GM18861 (cell line): ENCODE data around the gene TAF15.
A peak's percentile ranks its signal among the peaks of the same experiment; 100 is the strongest.

ENCODE experiments used
- ATAC-seq: cut with Tn5 transposase; IDR thresholded peaks from one replicate; pipeline ENCODE4 v1.9.1; 2021; ENCODE audit not compliant: unreplicated experiment

The TAF15 gene

GRCh38 chr17:35870906-35871819, 61.9 kb downstream of the TAF15 start:
- ATAC-seq = no peak

DNA sequence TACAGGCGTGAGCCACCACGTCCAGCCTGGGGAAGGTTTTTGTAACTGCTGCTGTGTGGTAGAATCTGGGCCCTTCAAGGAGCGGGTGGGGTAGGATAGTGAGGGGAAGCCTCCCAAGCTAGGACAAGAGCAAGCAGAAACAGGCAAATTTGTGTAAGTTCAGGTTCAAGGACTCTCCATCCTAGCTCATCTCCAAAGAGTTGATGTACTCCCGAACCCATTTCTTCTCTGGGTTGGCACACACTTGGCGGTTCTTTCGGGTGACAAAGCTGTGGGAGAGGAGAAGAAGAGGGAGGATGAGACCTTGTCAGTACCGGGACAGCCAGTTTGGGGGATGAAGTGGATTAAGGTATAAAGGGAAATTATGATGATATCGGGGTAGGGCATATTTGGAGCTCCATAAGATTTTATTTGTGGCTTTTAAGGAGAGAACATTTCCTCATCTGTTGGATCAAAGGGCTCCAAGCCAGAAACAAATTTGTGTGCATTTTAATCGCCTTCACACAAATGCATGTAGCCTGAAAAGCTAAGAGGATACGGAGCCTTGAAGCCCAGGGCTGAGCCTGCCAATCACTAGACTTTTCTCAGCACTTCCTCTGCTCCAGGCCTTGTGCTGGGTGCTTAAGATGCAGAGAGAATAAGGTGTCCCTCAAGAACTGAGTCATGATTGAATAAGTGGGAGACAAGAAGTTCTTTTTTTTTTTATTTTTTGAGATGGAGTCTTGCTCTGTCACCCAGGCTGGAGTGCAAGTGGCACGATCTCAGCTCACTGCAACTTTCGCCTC, 63.1 kb downstream of the TAF15 start:
- no peak for ATAC-seq

GRCh38 chr17:35875072-35875799, 66.0 kb downstream of the TAF15 start:
- no peak for ATAC-seq

DNA sequence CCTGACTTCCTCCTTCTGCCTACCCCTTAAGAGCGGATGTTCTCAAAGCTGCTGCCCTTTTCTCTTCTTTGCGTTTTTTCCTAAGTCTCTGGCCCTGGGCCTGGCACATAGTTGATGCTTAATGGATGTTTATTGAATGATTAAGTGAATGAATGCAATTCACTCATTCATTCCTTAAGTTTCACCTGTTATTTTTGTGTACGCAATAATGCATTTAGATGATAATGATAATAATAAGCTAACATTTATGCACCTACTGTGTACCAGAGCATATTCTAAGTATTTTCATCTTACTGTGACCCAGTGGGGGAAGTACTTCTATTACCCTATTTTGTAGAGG, 66.5 kb downstream of the TAF15 start:
- no peak for ATAC-seq

DNA sequence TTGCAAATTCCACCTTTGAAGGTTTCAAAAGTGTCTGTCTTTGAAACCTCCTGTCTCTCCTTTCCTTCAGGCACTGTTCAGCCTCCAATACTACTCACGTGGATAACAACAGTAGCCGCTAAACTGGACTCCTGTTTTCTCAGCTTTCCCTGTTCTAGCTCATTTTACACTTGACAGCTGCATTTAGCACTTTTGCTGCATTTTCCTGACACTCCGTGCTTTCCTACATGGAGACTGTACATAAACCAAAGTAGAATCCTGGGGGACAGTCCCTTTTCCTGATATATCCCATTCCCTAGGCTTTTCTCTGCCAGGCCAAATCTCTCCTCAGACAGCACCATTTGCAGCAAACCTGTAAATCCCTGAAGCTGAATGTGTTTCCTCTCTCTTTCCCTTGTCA, 67.2 kb downstream of the TAF15 start:
- ATAC-seq = no peak

DNA sequence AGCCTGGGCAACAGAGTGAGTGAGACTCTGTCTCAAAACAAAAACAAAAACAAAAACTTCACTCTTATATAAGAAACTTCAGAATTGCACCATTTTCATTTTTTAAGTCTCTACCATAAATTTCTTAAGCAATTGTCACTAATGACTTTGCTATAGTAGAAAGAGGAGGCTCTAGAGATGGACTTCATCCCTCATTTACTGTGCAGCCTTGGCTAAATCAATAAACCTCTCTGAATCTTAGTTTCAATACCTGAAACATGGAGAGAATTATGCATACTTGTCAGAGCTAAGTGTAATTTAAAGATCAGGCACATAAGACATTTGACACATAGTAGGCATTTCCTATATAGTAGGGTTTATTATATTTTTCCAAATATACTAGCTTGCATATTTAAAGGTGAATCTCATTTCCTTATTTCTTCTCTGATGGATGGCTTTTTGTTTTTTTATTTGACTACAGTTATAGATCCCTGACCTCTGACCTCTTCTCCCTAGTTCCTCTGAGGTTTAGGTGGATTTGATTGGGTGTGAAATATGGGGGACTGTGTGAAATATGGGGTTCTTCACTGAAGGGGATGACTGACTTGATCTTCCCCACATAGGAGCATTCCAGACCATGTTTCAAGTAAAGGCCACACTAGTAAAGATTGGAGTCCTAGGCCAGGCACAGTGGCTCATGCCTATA, 68.2 kb downstream of the TAF15 start:
- ATAC-seq = no peak

- ATAC-seq = no peak
Measured at GRCh38 chr17:35878361-35878760, 69.1 kb downstream of the TAF15 start.

DNA sequence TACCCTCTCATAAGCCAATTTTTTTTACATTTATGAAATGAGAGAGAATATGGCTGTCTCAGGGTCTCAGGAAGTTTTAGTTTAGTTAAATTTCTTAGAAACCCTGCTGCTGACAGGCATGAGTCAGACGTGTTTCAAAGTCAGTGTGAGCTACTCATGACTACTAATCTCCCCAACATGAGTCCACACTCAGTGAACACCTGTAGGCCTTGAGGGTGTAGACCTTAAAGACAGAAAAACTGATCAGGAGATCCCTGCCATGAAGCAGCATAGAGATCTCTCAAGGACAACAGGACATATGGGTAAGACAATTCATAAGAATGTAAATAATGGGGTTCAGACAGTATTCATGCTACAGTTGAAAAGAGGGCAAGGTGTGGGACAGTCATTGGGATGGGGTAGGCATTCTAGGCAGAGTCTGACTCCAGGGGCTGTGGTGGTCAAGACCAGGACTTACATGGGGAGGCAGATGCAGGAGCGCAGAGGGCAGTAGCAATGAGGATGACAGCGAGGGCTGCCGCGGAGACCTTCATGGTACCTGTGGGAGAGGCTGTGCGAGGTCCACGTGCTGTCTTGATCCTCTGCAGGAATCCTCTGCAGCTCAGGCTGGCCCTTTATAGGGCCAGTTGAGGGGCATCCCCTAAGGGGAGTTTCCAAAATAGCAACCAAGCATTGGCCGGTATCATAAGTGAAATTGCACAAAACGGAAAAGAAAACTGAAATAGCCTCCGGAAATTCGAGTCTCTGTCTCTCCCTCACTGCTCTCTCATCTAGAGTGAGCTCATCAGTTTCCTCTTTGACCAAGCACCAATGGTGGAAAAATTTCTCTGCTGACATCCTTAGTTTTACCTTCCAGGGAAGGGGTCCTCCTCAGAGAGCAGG, 70.7 kb downstream of the TAF15 start, which contains the start of gene CCL5:
Gene CCL5, minus strand, starts transcription at position 588 of the 882 bp plus-strand sequence.
- peak; percentile 86 for ATAC-seq

- no peak for ATAC-seq
Measured at GRCh38 chr17:35889241-35889640, 80.0 kb downstream of the TAF15 start.

- no peak for ATAC-seq
Measured at GRCh38 chr17:35889818-35890773, 80.8 kb downstream of the TAF15 start.

DNA sequence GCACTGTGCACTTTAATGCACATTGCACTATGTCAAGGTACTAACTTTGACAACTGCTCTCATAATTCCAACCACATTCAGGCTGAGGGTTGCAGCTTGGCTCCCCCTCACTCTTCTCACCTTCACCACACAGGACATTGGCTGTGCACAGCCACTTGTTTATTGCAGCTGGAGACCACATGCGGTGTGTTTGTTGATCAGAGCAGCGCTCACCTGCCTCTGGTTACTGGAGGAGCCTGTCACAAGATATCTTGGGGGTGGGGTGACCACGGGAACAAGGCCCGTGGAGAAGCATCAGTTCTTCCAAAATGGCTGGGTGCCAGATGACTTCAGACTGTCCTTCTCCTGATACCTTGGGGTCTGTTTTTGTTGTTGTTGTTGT, 81.5 kb downstream of the TAF15 start:
- ATAC-seq = no peak

GRCh38 chr17:35891269-35891668, 82.0 kb downstream of the TAF15 start:
- no peak for ATAC-seq

DNA sequence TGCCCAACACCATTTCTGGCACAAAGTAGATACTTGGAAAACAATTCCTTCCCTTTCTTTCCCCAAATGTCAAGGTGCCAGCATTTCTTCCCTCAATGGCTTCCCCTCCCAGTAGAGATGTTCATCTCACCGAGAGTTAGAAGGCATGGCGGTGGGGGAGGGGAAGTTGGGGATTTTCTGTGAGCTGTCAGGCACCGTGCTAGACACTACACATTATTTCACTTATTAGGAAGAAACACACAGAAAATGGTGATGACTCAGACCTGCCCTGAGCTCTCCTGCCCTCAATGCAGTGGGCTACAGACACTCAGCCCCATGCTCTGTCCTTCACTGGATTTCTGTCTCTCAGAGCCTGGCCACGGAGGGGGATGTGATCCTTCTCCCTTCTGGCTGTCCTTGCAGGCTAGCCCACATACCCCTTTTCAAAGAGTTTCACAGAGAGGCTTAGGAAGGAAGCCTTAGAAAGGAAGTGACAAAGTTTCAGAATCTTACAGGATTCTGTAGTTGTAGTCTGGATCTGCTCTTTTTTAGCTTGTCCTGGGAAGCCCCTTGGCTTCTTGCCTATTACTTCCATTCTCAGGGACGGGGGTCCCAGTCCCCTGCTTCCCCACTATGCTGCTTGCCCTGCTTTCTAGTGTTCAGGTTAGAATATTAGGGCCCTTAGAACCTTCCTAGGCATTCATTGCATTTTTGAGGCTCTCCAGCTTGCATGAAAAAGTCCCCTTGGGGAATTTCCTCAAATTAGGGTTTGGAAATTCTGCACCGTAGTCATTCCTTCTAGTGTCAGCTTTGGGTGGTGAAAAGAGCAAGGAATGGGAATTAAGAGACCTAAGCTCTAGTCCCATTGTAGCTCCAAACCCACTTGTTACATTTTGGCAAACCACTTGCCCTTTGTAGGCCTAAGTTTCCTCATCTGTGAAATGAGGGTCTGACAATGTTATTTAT, 83.1 kb downstream of the TAF15 start:
- no peak for ATAC-seq

- no peak for ATAC-seq
Measured at GRCh38 chr17:35893751-35894150, 84.5 kb downstream of the TAF15 start.

DNA sequence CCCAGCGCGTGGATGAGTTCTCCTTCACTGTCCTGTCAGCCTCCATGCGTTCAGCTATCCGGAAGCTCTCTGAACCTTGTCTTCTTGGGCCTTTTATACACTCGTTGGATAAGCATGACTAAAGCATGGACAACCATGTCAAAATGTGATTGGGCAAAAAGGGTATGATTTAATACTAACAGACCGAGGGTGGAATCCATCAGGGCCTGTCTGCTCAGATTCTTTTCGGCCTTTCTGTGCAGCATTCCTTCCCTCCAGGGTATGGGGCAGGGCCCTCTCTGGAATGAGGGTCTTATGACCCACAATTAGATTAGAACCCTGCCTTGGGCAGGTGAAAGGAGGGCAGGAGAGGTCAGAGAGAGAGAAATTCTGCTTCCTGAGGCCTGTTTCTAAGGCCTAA, 84.9 kb downstream of the TAF15 start:
- ATAC-seq = no peak

DNA sequence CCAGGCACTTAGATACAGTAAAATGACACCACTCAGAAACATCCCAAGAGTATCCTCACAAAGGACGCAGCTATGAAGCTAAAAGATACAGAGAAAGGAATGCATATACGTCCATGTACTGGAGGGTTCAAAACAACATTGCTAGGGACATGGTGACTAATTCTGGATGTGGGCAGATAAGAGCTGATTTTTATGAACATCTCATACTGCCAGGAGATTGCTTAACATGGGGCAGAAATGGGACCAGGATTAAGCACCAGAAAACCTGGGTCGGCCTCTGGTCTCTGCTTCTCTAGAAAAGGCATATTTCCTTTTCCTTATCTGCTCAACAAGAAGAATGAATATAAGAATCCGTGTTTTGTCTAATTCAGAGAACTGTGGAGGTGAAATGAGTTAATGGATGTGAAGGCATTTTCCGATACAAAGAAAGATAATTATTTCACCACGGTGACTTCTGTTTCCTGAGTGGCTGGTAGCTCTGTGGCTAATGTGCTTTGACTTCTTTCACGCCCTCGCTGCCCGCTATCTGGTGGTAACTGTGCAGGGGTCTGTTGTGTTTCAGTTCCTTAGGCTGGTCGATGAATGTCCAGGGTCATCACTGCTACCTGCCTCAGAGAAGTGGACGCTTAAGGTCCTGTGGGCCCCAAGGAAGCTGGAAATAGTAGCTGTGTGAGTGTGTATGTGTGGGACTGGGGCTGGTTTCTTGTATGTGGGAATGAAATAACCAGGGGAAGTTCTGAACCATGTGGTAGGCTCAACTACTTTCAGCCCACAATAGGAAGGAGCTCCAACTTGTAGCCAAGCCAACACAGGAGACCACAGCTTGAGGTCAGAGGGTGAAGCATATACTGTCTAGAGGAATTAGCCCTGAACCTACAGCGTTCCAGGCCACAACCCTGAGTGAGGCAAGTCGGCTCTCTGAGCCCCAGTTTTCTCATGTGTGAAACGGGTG, 86.6 kb downstream of the TAF15 start:
- no peak for ATAC-seq
